T-helper 2 cell treated with Interferon-gamma antibody and Interleukin-4, amounts not matched to agents 5 μg/mL and 100 μg/mL, for 36 hours (primary cell): ENCODE data around the gene NKAPD1.
"Not testable (repeated sequence)": the region's sequence is repeated elsewhere in the genome, so short reads cannot be mapped to it uniquely, and the experiment has no call there.

Experiments used
- DNase-seq: peaks from one replicate; pipeline ENCODE4 v3.0.0; 2021; ENCODE audit warnings: low spot score
- H3K27ac Mint-ChIP-seq: one replicate; pipeline ENCODE4 v1.8.0; 2021; ENCODE audit warnings: mild to moderate bottlenecking, mixed read lengths
- H3K27me3 Mint-ChIP-seq: one replicate; pipeline ENCODE4 v1.8.0; 2021; ENCODE audit warnings: low read depth, mixed read lengths
- H3K36me3 Mint-ChIP-seq: one replicate; pipeline ENCODE4 v1.8.0; 2021; ENCODE audit warnings: low read depth, mixed read lengths
- H3K4me1 Mint-ChIP-seq: one replicate; pipeline ENCODE4 v1.8.0; 2021; ENCODE audit warnings: low read depth, mixed read lengths
- H3K4me3 Mint-ChIP-seq: one replicate; pipeline ENCODE4 v1.8.0; 2022; ENCODE audit warnings: mild to moderate bottlenecking, moderate library complexity, mixed read lengths
- H3K9me3 Mint-ChIP-seq: one replicate; pipeline ENCODE4 v1.8.0; 2021; ENCODE audit warnings: mixed read lengths

The NKAPD1 gene, protein sequence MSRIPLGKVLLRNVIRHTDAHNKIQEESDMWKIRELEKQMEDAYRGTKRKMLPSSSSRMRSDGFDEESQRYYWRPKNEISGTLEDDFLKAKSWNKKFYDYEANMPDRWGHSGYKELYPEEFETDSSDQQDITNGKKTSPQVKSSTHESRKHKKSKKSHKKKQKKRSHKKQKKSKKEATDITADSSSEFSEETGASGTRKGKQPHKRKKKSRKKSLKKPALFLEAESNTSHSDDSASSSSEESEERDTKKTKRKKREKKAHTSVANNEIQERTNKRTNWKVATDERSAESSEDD

GRCh38 chr11:112073941-112074811 lies at the start of gene NKAPD1, which contains the start of gene PIH1D2:
Gene NKAPD1 (plus strand): TSS chr11:112074299. CDS start chr11:112075575, 1,276 bp downstream.
Gene PIH1D2 (minus strand): TSS chr11:112074017. CDS start chr11:112073174, 843 bp downstream.
- no peaks in the 10 kb centered on the region for H3K9me3 Mint-ChIP-seq
- peaks cover 26% of the 10 kb centered on the region for H3K4me1 Mint-ChIP-seq
- peaks cover 3% of the 10 kb centered on the region for H3K27me3 Mint-ChIP-seq
- H3K4me3 Mint-ChIP-seq: peak within 1 kb of the TSS; percentile 95
- peak within 1 kb of the TSS; percentile 93 for H3K27ac Mint-ChIP-seq
- DNase-seq: peak; percentile 77
- peaks cover 21% of the 10 kb centered on the region for H3K36me3 Mint-ChIP-seq

DNA sequence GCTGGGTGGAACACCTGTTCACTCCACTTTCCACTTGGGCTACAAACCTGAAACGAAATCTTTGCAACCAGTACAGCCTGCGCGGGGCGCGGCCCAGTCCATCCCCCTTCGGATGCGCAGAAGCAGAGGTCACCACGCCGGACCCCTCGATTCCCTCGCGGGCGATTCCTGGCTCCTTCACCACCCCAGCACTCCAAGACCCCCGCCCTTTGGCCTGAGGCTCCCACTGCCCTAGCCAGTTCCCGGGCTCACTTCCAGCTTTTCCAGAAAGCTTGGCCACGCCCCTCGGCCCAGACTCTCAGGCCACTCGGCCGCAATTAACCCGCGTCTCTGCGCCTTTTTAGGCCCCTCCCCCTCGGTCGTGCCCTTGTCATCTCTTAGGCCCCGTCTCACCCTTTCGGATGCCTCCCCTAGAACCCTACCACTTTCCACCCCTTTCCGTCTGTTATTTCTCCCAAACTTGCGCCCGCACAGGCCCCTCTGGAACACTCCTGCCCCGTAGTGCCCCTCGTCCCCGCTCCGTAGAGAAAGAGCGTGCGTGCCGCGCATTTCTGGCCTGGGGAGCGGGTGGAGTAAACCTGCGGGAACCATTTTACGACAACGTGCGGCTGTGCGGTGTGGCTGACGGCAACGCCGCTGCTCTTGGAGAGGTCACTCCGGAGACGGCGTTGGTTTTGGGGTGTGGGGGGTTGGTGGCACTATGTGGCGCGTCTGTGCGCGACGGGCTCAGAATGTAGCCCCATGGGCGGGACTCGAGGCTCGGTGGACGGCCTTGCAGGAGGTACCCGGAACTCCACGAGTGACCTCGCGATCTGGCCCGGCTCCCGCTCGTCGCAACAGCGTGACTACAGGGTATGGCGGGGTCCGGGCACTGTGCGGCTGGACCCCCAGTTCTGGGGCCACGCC lies 49.1 kb upstream of the NKAPD1 start, which contains the start of gene DLAT:
Gene DLAT (plus strand): TSS at position 636 of the 906 bp plus-strand sequence. CDS start 65 bp downstream, at position 701.
- H3K9me3 Mint-ChIP-seq: no peaks in the 10 kb centered on the region
- H3K4me3 Mint-ChIP-seq: peak within 1 kb of the TSS; percentile 99
- no peaks in the 10 kb centered on the region for H3K27me3 Mint-ChIP-seq
- H3K27ac Mint-ChIP-seq: peak within 1 kb of the TSS; percentile 100
- H3K36me3 Mint-ChIP-seq: peaks cover 22% of the 10 kb centered on the region
- peaks cover 20% of the 10 kb centered on the region for H3K4me1 Mint-ChIP-seq
- peak; percentile 88 for DNase-seq

DNA sequence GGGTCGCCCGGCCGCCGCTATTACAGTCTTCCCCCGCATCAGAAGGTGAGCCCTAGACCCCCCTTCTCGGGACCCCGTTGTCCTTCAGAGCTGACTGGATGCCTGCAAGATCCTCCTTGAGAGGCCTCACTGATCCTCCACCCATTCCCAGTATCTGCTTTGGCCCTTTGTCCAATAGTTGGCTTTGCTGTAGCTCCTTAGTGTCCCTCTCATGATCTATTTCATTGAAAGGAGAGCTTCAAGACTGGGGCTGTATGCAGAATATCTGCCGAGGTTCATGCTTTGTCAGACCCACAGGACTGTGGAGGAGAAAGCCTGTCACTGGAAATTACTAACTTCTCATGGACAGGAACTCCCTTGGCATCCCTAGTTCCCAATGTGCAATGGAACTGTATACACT lies 48.4 kb upstream of the NKAPD1 start:
- peaks cover 26% of the 10 kb centered on the region for H3K36me3 Mint-ChIP-seq
- H3K27me3 Mint-ChIP-seq: no peaks in the 10 kb centered on the region
- no peaks in the 10 kb centered on the region for H3K9me3 Mint-ChIP-seq
- peak overlapping the region; percentile 100 for H3K27ac Mint-ChIP-seq
- DNase-seq: peak; percentile 7
- H3K4me1 Mint-ChIP-seq: peaks cover 20% of the 10 kb centered on the region
- H3K4me3 Mint-ChIP-seq: peak overlapping the region; percentile 99

- Mint-ChIP-seq H3K4me1 (peaks cover 20% of the 10 kb centered on the region), H3K36me3 (peaks cover 30% of the 10 kb centered on the region)
- not testable (repeated sequence) for H3K27ac Mint-ChIP-seq, H3K9me3 Mint-ChIP-seq, DNase-seq, H3K4me3 Mint-ChIP-seq, H3K27me3 Mint-ChIP-seq
Observed at GRCh38 chr11:112026784-112027410, 47.2 kb upstream of the NKAPD1 start.

GRCh38 chr11:112029460-112029859 lies 44.6 kb upstream of the NKAPD1 start:
- Mint-ChIP-seq H3K36me3 (peaks cover 38% of the 10 kb centered on the region), H3K4me3 (no peak overlapping the region), H3K9me3 (no peaks in the 10 kb centered on the region), H3K27ac (no peak overlapping the region), H3K4me1 (peaks cover 9% of the 10 kb centered on the region), H3K27me3 (no peaks in the 10 kb centered on the region)
- no peak for DNase-seq

DNA sequence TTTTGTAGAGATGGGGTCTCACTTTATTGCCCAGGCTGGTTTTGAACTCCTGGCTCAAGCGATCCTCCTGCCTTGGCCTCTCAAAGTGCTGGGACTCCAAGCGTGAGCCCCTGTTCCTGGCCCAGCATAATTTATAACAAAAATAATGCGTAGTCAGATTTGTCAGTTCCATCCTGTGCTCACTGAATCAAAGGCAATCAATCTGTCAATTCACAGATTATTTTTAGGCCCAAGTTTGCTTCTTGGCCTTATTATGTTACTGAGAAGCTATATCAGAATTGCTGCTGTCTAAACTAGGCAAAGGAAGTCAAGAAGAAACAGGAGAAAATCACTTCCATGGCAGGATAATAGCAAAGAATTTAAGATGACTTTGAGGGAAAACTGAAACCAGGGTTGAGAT lies 40.2 kb upstream of the NKAPD1 start:
- DNase-seq: no peak
- peaks cover 54% of the 10 kb centered on the region for H3K36me3 Mint-ChIP-seq
- H3K27ac Mint-ChIP-seq: no peak overlapping the region
- no peak overlapping the region for H3K4me3 Mint-ChIP-seq
- H3K27me3 Mint-ChIP-seq: no peaks in the 10 kb centered on the region
- H3K4me1 Mint-ChIP-seq: peaks cover 4% of the 10 kb centered on the region
- no peaks in the 10 kb centered on the region for H3K9me3 Mint-ChIP-seq

DNA sequence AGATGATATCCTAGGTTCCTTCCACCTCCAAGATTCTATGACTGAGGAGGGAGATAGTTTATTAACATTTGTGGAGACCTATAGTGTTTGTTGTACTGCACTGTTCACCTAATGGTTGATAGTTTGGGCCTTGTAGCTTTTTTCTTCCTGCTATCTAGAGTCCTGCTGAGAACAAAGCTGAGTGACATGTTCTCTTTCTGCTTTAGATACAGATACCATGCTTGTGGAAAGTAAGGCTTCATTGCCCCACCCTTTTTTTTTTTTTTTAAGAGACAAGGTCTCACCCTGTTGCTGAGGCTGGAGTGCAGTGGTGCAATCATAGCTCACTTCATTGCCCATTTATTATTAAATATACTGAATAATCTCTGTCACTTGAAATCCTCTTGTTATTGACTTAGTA lies 36.6 kb upstream of the NKAPD1 start:
- DNase-seq: no peak
- no peaks in the 10 kb centered on the region for H3K27me3 Mint-ChIP-seq
- no peak overlapping the region for H3K4me3 Mint-ChIP-seq
- peaks cover 43% of the 10 kb centered on the region for H3K36me3 Mint-ChIP-seq
- no peaks in the 10 kb centered on the region for H3K9me3 Mint-ChIP-seq
- H3K4me1 Mint-ChIP-seq: peaks cover 11% of the 10 kb centered on the region
- no peak overlapping the region for H3K27ac Mint-ChIP-seq

DNA sequence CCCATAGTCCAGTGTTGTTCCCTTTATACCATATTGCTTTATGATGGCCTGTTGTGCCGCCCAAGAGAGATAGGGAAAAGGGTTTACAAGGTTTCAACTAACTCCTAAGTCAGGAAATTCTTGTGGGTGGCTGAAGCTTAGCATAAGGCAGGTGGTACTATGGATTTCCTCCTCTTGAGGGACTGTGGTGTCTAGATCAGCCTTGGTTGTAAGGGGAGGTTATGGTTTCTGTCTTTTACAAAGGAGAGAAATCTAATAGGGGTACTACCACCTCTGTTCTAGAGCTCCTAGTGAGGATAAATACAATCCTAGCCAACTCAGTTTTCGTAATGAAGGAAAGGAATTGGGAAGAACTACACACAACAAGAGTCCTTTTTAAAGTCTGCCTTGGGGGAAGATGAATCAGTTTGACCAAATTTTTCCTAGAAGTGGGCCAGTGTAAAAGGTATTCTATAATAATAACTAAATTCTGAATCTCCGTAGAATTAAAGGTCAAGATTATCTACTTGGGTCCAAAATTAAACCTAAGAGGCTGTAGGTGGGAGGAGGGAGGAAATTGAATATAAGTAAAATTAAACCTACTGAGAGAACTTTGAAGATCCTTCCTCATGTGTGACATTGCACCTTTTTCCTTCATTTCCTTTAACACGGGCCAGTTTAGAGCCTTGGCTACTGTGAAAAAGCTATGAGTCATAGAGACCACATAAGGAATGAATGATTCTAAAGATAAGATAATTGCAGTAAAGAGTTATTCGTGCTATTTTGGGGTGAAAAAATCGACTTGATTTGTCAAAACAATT lies 31.7 kb upstream of the NKAPD1 start:
- no peak overlapping the region for H3K27ac Mint-ChIP-seq
- H3K36me3 Mint-ChIP-seq: peaks cover 48% of the 10 kb centered on the region
- peaks cover 13% of the 10 kb centered on the region for H3K4me1 Mint-ChIP-seq
- DNase-seq: no peak
- H3K27me3 Mint-ChIP-seq: no peaks in the 10 kb centered on the region
- H3K4me3 Mint-ChIP-seq: no peak overlapping the region
- H3K9me3 Mint-ChIP-seq: no peaks in the 10 kb centered on the region

- Mint-ChIP-seq H3K36me3 (peaks cover 47% of the 10 kb centered on the region), H3K9me3 (no peaks in the 10 kb centered on the region), H3K27ac (no peak overlapping the region), H3K27me3 (no peaks in the 10 kb centered on the region), H3K4me1 (peaks cover 13% of the 10 kb centered on the region), H3K4me3 (no peak overlapping the region)
- no peak for DNase-seq
Observed at GRCh38 chr11:112042961-112043304, 31.2 kb upstream of the NKAPD1 start.

GRCh38 chr11:112044961-112045360 lies 29.1 kb upstream of the NKAPD1 start:
- H3K4me1 Mint-ChIP-seq: peaks cover 17% of the 10 kb centered on the region
- H3K9me3 Mint-ChIP-seq: no peaks in the 10 kb centered on the region
- no peak overlapping the region for H3K27ac Mint-ChIP-seq
- no peak for DNase-seq
- no peaks in the 10 kb centered on the region for H3K27me3 Mint-ChIP-seq
- no peak overlapping the region for H3K4me3 Mint-ChIP-seq
- peaks cover 55% of the 10 kb centered on the region for H3K36me3 Mint-ChIP-seq

- Mint-ChIP-seq H3K36me3 (peaks cover 61% of the 10 kb centered on the region), H3K4me1 (peaks cover 18% of the 10 kb centered on the region)
- H3K27ac Mint-ChIP-seq, H3K9me3 Mint-ChIP-seq, H3K4me3 Mint-ChIP-seq, H3K27me3 Mint-ChIP-seq, DNase-seq: not testable (repeated sequence)
Observed at GRCh38 chr11:112046647-112047046, 27.5 kb upstream of the NKAPD1 start.

DNA sequence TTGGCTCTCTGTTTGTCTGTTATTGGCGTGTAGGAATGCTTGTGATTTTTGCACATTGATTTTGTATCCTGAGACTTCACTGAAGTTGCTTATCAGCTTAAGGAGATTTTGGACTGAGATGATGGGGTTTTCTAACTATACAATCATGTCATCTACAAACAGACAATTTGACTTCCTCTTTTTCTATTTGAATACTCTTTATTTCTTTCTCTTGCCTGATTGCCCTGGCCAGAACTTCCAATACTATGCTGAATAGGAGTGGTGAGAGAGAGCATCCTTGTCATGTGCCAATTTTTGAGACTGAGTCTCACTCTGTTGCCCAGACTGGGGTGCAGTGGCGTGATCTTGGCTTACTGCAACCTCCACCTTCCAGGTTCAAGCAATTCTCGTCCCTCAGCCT lies 25.8 kb upstream of the NKAPD1 start:
- H3K27me3 Mint-ChIP-seq, H3K9me3 Mint-ChIP-seq, H3K4me3 Mint-ChIP-seq, DNase-seq, H3K4me1 Mint-ChIP-seq, H3K27ac Mint-ChIP-seq: not testable (repeated sequence)
- H3K36me3 Mint-ChIP-seq: peaks cover 63% of the 10 kb centered on the region
